ENCODE results near the gene STX8.

The STX8 gene

DNA sequence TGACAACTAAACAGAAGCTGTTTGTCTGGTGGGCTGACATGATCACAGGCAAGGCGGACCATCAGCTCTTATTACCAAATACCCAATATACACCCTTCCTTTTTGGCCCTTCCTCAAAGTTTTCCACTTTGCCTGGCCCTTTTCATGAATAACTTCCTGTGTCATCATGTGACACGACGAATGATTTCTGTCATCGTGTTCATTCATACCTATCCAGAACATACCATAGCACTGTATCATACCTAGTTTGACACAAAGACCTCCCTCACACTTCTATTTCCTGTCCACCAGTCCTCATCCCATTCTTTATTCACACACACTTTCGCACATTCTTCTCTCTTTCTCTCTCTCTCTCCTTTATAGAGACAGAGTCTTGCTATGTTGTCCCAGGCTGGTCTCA lies 131.8 kb downstream of the STX8 start:
- TF ChIP-seq, protein P1, sequence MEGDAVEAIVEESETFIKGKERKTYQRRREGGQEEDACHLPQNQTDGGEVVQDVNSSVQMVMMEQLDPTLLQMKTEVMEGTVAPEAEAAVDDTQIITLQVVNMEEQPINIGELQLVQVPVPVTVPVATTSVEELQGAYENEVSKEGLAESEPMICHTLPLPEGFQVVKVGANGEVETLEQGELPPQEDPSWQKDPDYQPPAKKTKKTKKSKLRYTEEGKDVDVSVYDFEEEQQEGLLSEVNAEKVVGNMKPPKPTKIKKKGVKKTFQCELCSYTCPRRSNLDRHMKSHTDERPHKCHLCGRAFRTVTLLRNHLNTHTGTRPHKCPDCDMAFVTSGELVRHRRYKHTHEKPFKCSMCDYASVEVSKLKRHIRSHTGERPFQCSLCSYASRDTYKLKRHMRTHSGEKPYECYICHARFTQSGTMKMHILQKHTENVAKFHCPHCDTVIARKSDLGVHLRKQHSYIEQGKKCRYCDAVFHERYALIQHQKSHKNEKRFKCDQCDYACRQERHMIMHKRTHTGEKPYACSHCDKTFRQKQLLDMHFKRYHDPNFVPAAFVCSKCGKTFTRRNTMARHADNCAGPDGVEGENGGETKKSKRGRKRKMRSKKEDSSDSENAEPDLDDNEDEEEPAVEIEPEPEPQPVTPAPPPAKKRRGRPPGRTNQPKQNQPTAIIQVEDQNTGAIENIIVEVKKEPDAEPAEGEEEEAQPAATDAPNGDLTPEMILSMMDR (IDR thresholded peaks at IDR 0.05; ENCODE audit: low read depth, low read length), result no peak
- H3K4me3 ChIP-seq (ENCODE audit: low read depth, low read length), result no peak overlapping the region
- in situ Hi-C loops (cut with HindIII; ENCODE audit: low sequenced_read_pairs), result no loop called here
- DNase-seq (ENCODE audit: low read depth, low spot score), result no peak

DNA sequence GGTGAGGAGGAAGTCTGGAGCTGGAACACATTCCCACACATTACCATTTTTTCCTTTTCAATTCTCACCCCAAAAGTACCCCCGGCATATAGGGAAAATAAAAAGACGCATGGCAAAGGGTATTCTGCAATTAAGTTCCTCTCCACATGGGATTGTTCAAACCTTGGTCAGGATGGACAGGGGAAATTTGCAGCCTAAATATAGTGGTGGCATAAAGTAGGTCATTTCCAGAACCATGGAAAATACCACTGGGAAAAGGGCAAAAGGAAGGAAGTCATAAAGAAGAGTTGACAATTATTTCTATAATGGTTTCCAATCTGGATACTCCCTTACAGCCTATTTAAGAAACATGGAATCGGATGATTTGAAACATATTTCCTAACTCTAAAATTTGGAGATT lies 135.8 kb downstream of the STX8 start:
- DNase-seq (ENCODE audit: low read depth, low spot score), result no peak
- TF ChIP-seq, protein P1 (IDR thresholded peaks at IDR 0.05; ENCODE audit: low read depth, low read length), result no peak
- in situ Hi-C loops (cut with HindIII; ENCODE audit: low sequenced_read_pairs), result no loop called here
- H3K4me3 ChIP-seq (ENCODE audit: low read depth, low read length), result no peak overlapping the region

DNA sequence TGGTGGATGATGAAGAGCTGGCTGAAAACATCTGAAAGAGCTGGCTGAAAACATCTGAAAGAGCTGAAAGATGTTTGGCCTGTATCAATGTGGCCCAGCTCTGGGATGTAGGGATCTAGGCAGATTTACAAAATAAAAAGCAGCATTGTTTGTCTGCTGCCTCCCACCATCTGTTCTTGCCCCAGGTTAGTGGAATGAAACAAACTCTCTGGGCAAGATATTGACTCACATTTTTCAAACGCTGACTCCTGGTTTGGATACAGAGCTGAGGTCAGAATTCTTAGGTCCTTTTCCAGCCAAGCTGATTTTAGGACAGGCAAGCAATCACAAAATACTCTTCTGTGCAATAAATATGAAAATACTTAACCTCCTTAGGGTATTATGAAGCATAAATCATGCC lies 139.0 kb downstream of the STX8 start:
- in situ Hi-C loops (cut with HindIII; ENCODE audit: low sequenced_read_pairs), result no loop called here
- DNase-seq (ENCODE audit: low read depth, low spot score), result no peak
- H3K4me3 ChIP-seq (ENCODE audit: low read depth, low read length), result no peak overlapping the region
- TF ChIP-seq, protein P1 (IDR thresholded peaks at IDR 0.05; ENCODE audit: low read depth, low read length), result no peak

DNA sequence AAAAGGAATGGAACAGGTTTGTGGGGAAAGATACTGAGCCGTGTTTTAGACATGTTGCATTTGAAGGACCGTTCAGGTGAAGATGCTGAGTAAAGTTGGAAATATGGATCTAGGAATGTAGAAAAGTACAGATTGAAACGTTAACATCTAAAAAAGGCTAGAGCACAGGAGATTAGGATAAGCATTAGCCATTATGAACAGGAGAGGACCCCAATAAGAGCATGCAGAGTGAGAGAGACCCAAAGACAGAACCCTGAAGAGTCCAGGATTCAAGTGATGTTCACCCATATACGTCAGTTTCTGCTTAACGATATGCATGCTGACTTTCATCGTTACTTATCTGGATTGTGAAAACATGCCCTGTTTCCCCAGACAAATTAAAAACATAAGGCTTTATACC lies 140.5 kb downstream of the STX8 start:
- in situ Hi-C loops (cut with HindIII; ENCODE audit: low sequenced_read_pairs), result no loop called here
- no peak for DNase-seq (ENCODE audit: low read depth, low spot score)
- TF ChIP-seq, protein P1 (IDR thresholded peaks at IDR 0.05; ENCODE audit: low read depth, low read length), result no peak

DNA sequence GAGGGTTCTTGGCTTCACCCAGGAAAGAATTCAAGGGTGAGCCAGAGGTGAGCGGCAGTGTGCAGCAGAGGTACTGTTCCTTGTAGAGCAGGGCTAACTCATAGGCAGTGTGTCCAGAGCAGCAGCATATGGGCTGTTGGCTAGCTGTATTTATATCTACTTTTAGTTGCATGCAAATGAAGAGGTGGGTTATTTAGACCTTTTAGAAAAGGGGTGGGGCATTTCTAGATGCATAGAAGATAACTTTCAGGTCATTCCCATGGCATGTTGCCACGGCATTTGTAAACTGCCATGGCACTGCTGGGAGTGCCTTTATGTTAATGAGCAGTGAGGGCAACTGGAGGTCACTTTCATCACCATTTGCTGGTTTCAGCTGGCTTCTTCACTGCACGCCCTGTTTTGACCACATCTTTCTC lies 141.0 kb downstream of the STX8 start:
- in situ Hi-C loops (cut with HindIII; ENCODE audit: low sequenced_read_pairs), result no loop called here
- TF ChIP-seq, protein P1 (IDR thresholded peaks at IDR 0.05; ENCODE audit: low read depth, low read length), result no peak
- H3K4me3 ChIP-seq (ENCODE audit: low read depth, low read length), result no peak overlapping the region
- DNase-seq (ENCODE audit: low read depth, low spot score), result no peak

More for the DNA sequence above, 140.5 kb downstream of the STX8 start:
- no peak overlapping the region for H3K4me3 ChIP-seq (ENCODE audit: low read depth, low read length)

DNA sequence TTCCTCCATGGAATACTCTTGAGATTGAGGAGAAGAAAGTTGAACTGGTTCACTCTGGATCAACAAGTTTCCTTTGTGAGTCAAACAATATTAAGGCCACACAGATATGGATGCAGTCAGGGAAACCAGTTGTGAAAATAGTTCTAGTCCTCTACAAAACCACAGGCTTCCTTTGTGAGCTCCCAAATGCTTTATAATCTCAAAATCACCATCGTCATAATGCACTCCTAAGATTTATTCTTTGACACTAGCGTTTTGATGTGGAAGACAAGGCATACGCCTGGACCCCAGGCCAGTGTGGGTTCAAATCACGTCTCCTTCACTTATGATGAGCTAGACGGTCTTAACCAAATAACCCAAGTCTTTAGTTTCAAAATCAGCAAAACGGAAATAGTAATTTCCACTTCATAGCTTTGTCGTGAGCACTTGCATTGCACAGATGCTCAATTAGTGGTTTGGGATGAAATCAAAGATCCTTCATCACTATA lies 142.6 kb downstream of the STX8 start:
- no peak overlapping the region for H3K4me3 ChIP-seq (ENCODE audit: low read depth, low read length)
- in situ Hi-C loops (cut with HindIII; ENCODE audit: low sequenced_read_pairs), result no loop called here
- TF ChIP-seq, protein P1 (IDR thresholded peaks at IDR 0.05; ENCODE audit: low read depth, low read length), result no peak
- peak; percentile 80 for DNase-seq (ENCODE audit: low read depth, low spot score)
